ENCODE data around the gene AHDC1.

The AHDC1 gene

GRCh38 chr1:27527890-27528817 lies 75.8 kb downstream of the AHDC1 start:
- DNase-seq (ENCODE audit: low read depth), result no peak

- no peak for DNase-seq (ENCODE audit: low read depth)
Measured at GRCh38 chr1:27527223-27527889, 76.6 kb downstream of the AHDC1 start.

- DNase-seq (ENCODE audit: low read depth), result no peak
Measured at GRCh38 chr1:27526569-27527222, 77.2 kb downstream of the AHDC1 start.

- DNase-seq (ENCODE audit: low read depth), result peak; percentile 51
Measured at GRCh38 chr1:27525296-27526272, 78.4 kb downstream of the AHDC1 start.

GRCh38 chr1:27523337-27524020 lies 80.5 kb downstream of the AHDC1 start:
- DNase-seq (ENCODE audit: low read depth), result no peak

GRCh38 chr1:27522432-27523336 lies 81.3 kb downstream of the AHDC1 start:
- DNase-seq (ENCODE audit: low read depth), result peak; percentile 28

GRCh38 chr1:27521861-27522431 lies 82.0 kb downstream of the AHDC1 start:
- DNase-seq (ENCODE audit: low read depth), result no peak

GRCh38 chr1:27521336-27521831 lies 82.6 kb downstream of the AHDC1 start:
- no peak for DNase-seq (ENCODE audit: low read depth)

GRCh38 chr1:27520651-27521050 lies 83.3 kb downstream of the AHDC1 start:
- no peak for DNase-seq (ENCODE audit: low read depth)

GRCh38 chr1:27519331-27520258 lies 84.3 kb downstream of the AHDC1 start:
- DNase-seq (ENCODE audit: low read depth), result no peak

- no peak for DNase-seq (ENCODE audit: low read depth)
Measured at GRCh38 chr1:27518808-27519207, 85.1 kb downstream of the AHDC1 start.

- no peak for DNase-seq (ENCODE audit: low read depth)
Measured at GRCh38 chr1:27517907-27518718, 85.8 kb downstream of the AHDC1 start.

- DNase-seq (ENCODE audit: low read depth), result no peak
Measured at GRCh38 chr1:27517301-27517700, 86.6 kb downstream of the AHDC1 start.

GRCh38 chr1:27515626-27516025 lies 88.3 kb downstream of the AHDC1 start:
- DNase-seq (ENCODE audit: low read depth), result no peak

GRCh38 chr1:27513958-27514357 lies 90.0 kb downstream of the AHDC1 start:
- no peak for DNase-seq (ENCODE audit: low read depth)

GRCh38 chr1:27513528-27513927 lies 90.4 kb downstream of the AHDC1 start:
- DNase-seq (ENCODE audit: low read depth), result no peak
